HepG2 (cell line): Measurements from ENCODE around the gene GNG12. TPM values are rescaled to one million over a fixed set of nuclear protein-coding genes. Genes with fewer than 3 reads are reported as not detected.

ENCODE experiments used
- ATAC-seq: fragments of 200-7000 bp; cut with Tn5 transposase; 3 replicates; pipeline ENCODE4 v1.9.1; 2020; ENCODE audit warnings: mild to moderate bottlenecking, moderate library complexity
- BruUV-seq: library from RNA; stranded (reverse); fragments of 400-500 nt; replicated peaks from 2 replicates; lab custom pipeline; 2021; lab: Mats Ljungman, UMichigan
- CTCF ChIA-PET: fragments of 300-600 bp; formaldehyde crosslinking; extraction: SDS; loops from one replicate; lab custom pipeline; 2021; ENCODE audit warnings: low total read pairs, inconsistent platforms, low intra/inter-chr PET ratio; lab: Yijun Ruan, JAX
- POLR2A ChIA-PET: fragments of 350-600 bp; sonication (Branson Sonifier 250); formaldehyde crosslinking; loops from one replicate; lab custom pipeline; 2020; ENCODE audit warnings: antibody characterized with exemption, inconsistent platforms; lab: Yijun Ruan, JAX
- DNase-seq: peaks from one replicate; pipeline ENCODE4 v3.0.0-alpha.2; 2015; ENCODE audit warnings: low spot score
- FAIRE-seq: peaks from 3 replicates; lab custom pipeline; 2011; peaks lifted over from hg19 to GRCh38; lab: Jason Lieb, UNC
- H2AFZ ChIP-seq: one replicate; pipeline ENCODE4 v1.6.1; 2011; ENCODE audit warnings: low read length, inconsistent platforms
- H3K27ac ChIP-seq: fragments of 300-600 bp; 3 replicates; pipeline ENCODE4 v1.8.0; 2011; ENCODE audit warnings: mixed run types, mild to moderate bottlenecking, mixed read lengths, low read length, inconsistent platforms; ENCODE audit not compliant: insufficient read depth; ENCODE audit errors: extremely low read length
- H3K27me3 ChIP-seq, 2 experiments: fragments of 200-600 bp in 1 of 2; 2 replicates in 1 of 2; 3 replicates in 1 of 2; pipeline versions ENCODE4 v1.6.0 to v1.8.0; 2011; ENCODE audit warnings: low read length in 2 of 2, mild to moderate bottlenecking in 2 of 2, moderate library complexity in 2 of 2, inconsistent platforms in 1 of 2; ENCODE audit not compliant: insufficient read depth in 2 of 2, control insufficient read depth in 1 of 2
- H3K36me3 ChIP-seq, 2 experiments: fragments of 200-600 bp in 1 of 2; replicated peaks in 1 of 2; 2 replicates in 1 of 2; 3 replicates in 1 of 2; pipeline versions ENCODE4 v1.5.1 to v1.8.0; 2011; ENCODE audit warnings: low read length in 2 of 2, inconsistent platforms in 1 of 2; ENCODE audit not compliant: insufficient read depth in 2 of 2, control insufficient read depth in 1 of 2
- H3K4me1 ChIP-seq: 2 replicates; pipeline ENCODE4 v1.5.1; 2012; ENCODE audit warnings: low read length, inconsistent platforms; ENCODE audit not compliant: insufficient read depth
- H3K4me2 ChIP-seq: 2 replicates; pipeline ENCODE4 v1.6.0; 2011; ENCODE audit warnings: low read depth, low read length, inconsistent platforms
- H3K4me3 ChIP-seq, 3 experiments: fragments of 200-600 bp in 1 of 3; sonication (generic), shearing (Covaris generic) in 1 of 3; replicated peaks in 1 of 3; 2 replicates each; pipeline ENCODE4 v1.5.1; 2011 to 2016; ENCODE audit warnings: low read length in 3 of 3, inconsistent platforms in 2 of 3, low read depth in 2 of 3, mild to moderate bottlenecking in 2 of 3, control low read depth in 1 of 3, mixed read lengths in 1 of 3; ENCODE audit not compliant: insufficient read depth in 1 of 3
- H3K79me2 ChIP-seq: one replicate; pipeline ENCODE4 v1.6.1; 2011; ENCODE audit warnings: low read length, inconsistent platforms; ENCODE audit not compliant: insufficient read depth
- H3K9ac ChIP-seq: 2 replicates; pipeline ENCODE4 v1.6.0; 2011; ENCODE audit warnings: mild to moderate bottlenecking, low read depth, low read length, inconsistent platforms; ENCODE audit not compliant: insufficient read depth
- H3K9me3 ChIP-seq: 2 replicates; pipeline ENCODE4 v1.5.1; 2012; ENCODE audit warnings: mild to moderate bottlenecking, low read length
- H4K20me1 ChIP-seq: 2 replicates; pipeline ENCODE4 v1.6.0; 2011; ENCODE audit warnings: inconsistent platforms, mild to moderate bottlenecking, low read length, moderate library complexity; ENCODE audit not compliant: insufficient read depth
- POGK ChIP-seq: sonication (generic); formaldehyde crosslinking; conservative IDR thresholded peaks from 2 replicates; pipeline ENCODE4 v1.8.0; 2022; ENCODE audit warnings: mild to moderate bottlenecking, moderate library complexity, missing genetic modification reagents
- SNAI1 ChIP-seq: sonication (generic); formaldehyde crosslinking; IDR thresholded peaks from 2 replicates; pipeline ENCODE4 v1.5.0; 2020; ENCODE audit warnings: mild to moderate bottlenecking, missing genetic modification reagents, borderline replicate concordance
- ZMAT5 ChIP-seq: sonication (generic); formaldehyde crosslinking; IDR thresholded peaks from 2 replicates; pipeline ENCODE4 v1.5.0; 2020; ENCODE audit warnings: mild to moderate bottlenecking, low read depth, missing genetic modification reagents, borderline replicate concordance
- ZNF234 ChIP-seq: sonication (generic); formaldehyde crosslinking; conservative IDR thresholded peaks from 2 replicates; pipeline ENCODE4 v1.5.1; 2020; ENCODE audit warnings: mild to moderate bottlenecking, missing genetic modification reagents
- ZNF296 ChIP-seq: sonication (generic); formaldehyde crosslinking; conservative IDR thresholded peaks from 2 replicates; pipeline ENCODE4 v1.5.0; 2020; ENCODE audit warnings: mild to moderate bottlenecking, missing genetic modification reagents
- ZNF629 ChIP-seq: sonication (generic); formaldehyde crosslinking; conservative IDR thresholded peaks from 2 replicates; pipeline ENCODE4 v1.5.0; 2020; ENCODE audit warnings: missing genetic modification reagents
- WGBS: methylation state at CpG from one replicate; pipeline ENCODE4 v1.1.6; 2017; ENCODE audit warnings: low lambda C conversion rate; 5-methylcytosine and 5-hydroxymethylcytosine counted together
- in situ Hi-C: cut with HindIII; loops from 2 replicates; pipeline ENCODE4 v1.10.0; 2017; ENCODE audit warnings: low pct_unique_long_range_greater_than_20kb; ENCODE audit not compliant: extremely low pct_ligation_motif_present
- intact Hi-C: fragments of 100-400 bp; cut with micrococcal nuclease; formaldehyde crosslinking; loops from one replicate; pipeline ENCODE4 v1.10.0; 2022; ENCODE audit not compliant: unreplicated experiment
- polyA plus RNA-seq, 8 experiments: library from polyadenylated mRNA; depleted of rRNA in 3 of 8; stranded (reverse) in 7 of 8; unstranded in 1 of 8; fragments of >200 nt; fragmentation: Illumina TruSeq in 4 of 8; extraction: Trizol in 4 of 8; gene quantifications; 2 replicates each; pipeline versions ENCODE4 v1.2.1 to v1.2.3, GENCODE V29; 2011 to 2016; ENCODE audit warnings: low read depth in 4 of 8, missing spikeins in 1 of 8, mixed read lengths in 1 of 8; ENCODE audit not compliant: insufficient read depth in 1 of 8
- total RNA-seq, 5 experiments: library from RNA; depleted of rRNA; stranded (reverse); fragments of >200 nt; fragmentation: Illumina TruSeq; extraction: Trizol; gene quantifications; 2 replicates each; pipeline ENCODE4 v1.2.3, GENCODE V29; 2016; ENCODE audit warnings: low read depth in 1 of 5

Gene GNG12
- total and polyA plus RNA-seq, 2 of the 13 experiments (the other 11 are each of a cell fraction or from before 2014, with no cell fraction given), result 0.11 TPM

DNA sequence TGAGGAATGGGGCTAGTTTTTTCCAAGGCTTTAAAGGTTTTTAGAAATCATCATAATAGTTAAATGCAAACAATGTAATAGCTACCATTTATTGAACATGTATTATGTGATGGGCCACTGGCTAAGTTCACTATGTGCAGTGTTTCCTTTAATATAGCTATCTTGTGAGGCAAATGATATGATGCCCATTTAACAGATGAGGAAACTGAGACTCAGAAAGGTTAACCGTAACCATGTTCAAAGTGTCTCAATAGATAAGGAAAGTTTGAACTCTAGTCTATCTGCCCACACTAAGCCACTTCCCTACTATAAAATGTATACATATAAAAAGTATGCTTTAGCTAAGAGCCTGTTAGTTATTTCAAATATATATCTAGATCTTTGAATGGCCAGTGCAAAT lies 64.8 kb downstream of the GNG12 start:
- intact Hi-C loops, result loop anchor here (10.0 kb wide), 1 partner anchor 534 kb away; no protein-coding TSS in a partner anchor

DNA sequence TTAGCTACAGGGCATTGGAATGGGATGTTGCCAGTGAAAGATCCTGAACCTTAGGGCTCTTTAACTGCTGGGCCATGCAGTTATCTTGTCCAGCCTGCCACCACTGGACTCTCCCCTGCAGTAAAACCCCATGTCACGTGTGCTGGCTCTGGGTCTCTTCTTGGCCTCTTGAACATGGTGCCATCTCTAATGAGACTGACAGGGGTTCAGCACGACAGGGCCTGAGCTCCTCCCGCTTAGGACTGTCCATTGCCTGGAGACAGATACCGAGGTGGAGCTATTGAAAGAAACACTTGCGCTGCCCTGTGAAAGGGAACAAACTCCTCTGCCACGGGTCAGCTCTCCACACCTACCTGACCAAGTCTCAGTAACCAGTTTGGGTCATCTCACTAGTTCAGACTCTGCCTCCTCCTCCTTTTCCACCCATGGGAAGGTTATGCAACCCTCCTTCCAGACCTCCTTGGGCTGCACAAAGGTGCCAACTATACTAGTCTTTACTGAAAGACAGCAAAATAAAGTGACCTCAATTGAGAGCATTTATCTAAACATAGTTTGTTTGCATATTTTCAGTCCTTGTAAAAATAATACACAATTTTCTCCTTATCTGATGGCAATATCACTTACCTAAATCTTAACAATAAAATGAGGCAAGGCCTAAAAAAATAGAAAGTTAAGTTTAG lies 66.0 kb downstream of the GNG12 start:
- no peak for FAIRE-seq
- Histone ChIP-seq H2AFZ (no peak overlapping the region), H3K4me2 (no peak overlapping the region), H3K27ac (no peak overlapping the region), H3K4me1 (peaks cover 7% of the 10 kb centered on the region; the same call in 1 of the 2 replicates), H3K36me3 (no peaks in the 10 kb centered on the region), H3K27me3 (peaks cover 2 to 6% of the 10 kb centered on the region in 2 experiments; a peak in 1 of 5 replicates), H3K79me2 (no peaks in the 10 kb centered on the region), H3K9ac (no peak overlapping the region), H3K9me3 (no peaks in the 10 kb centered on the region), H3K4me3 (no peak overlapping the region), H4K20me1 (no peaks in the 10 kb centered on the region)
- TF ChIP-seq ZNF234 (CRISPR knock-in tag) (no peak), ZMAT5 (CRISPR knock-in tag) (no peak), POGK (CRISPR knock-in tag) (no peak), SNAI1 (CRISPR knock-in tag) (no peak)
- WGBS, result 52% methylated on average over 4 of the region's 6 CpGs
- no peak for DNase-seq
- CTCF ChIA-PET, result interaction anchor here (1.8 kb wide), 1 partner anchor 206 kb away, joined by 8 read pairs; no protein-coding TSS in a partner anchor
- intact Hi-C loops (loop anchor here (10.0 kb wide), 1 partner anchor 532 kb away; no protein-coding TSS in a partner anchor), in situ Hi-C loops (no loop called here)
- POLR2A ChIA-PET, result no interaction called here
- no peak for ATAC-seq
- BruUV-seq, result no TSS peak

More for the DNA sequence above, 64.8 kb downstream of the GNG12 start:
- POLR2A ChIA-PET, result no interaction called here
- H2AFZ ChIP-seq, result no peak overlapping the region
- in situ Hi-C loops, result no loop called here
- no peak overlapping the region for H3K9ac ChIP-seq
- H4K20me1 ChIP-seq, result no peaks in the 10 kb centered on the region
- H3K4me3 ChIP-seq, result no peak overlapping the region
- no peak for DNase-seq
- H3K79me2 ChIP-seq, result no peaks in the 10 kb centered on the region
- TF ChIP-seq ZNF296 (CRISPR knock-in tag) (no peak), ZNF629 (CRISPR knock-in tag) (peak; percentile 61)
- peaks cover 2 to 6% of the 10 kb centered on the region in 2 experiments; a peak in 1 of 5 replicates for H3K27me3 ChIP-seq
- H3K9me3 ChIP-seq, result no peaks in the 10 kb centered on the region
- H3K27ac ChIP-seq, result no peak overlapping the region
- peaks cover 7% of the 10 kb centered on the region; the same call in 1 of the 2 replicates for H3K4me1 ChIP-seq
- 0% methylated on average over 1 of the region's 1 CpG for WGBS
- no peak for ATAC-seq
- no peaks in the 10 kb centered on the region for H3K36me3 ChIP-seq
- no peak overlapping the region for H3K4me2 ChIP-seq
- no TSS peak for BruUV-seq
- CTCF ChIA-PET, result no interaction called here
- no peak for FAIRE-seq
